GM12865 (cell line): ENCODE results near the gene TBL1X.
"Not testable (repeated sequence)": the region's sequence is repeated elsewhere in the genome, so short reads cannot be mapped to it uniquely, and the experiment has no call there.

Source experiments
- DNase-seq: peaks from one replicate; pipeline ENCODE4 v3.0.0; 2010; ENCODE audit warnings: low read depth
- H3K4me3 ChIP-seq: 2 replicates; pipeline ENCODE4 v1.5.1; 2011; ENCODE audit warnings: mild to moderate bottlenecking, low read depth, low read length, control low read depth
- TF ChIP-seq, protein P1 (sequence below): IDR thresholded peaks from 2 replicates; pipeline ENCODE4 v1.5.1; 2011; ENCODE audit warnings: low read length, control low read depth, low read depth, inconsistent platforms; ENCODE audit not compliant: insufficient read depth; ENCODE audit errors: missing control alignments

The TBL1X gene

DNA sequence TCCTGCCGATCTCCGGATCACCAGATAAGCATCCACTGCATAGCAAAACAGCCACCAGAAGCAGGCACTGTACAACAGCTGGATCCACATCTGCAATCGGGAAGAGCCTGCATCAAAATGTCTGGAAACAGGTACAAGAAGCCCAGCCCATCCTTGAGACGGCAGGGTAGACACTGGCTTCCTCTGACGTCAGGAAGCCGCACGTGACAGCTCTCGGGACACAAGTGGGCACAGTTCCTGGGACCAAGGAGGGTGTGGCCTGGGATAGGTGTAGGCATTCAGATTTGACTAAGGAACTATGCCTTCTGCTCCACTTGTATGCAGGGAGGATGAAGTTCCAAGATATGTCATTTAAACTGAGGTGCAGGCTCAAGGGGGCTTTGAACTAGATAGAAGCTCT, 294.5 kb downstream of the TBL1X start:
- no peak for DNase-seq
- TF ChIP-seq, protein P1, sequence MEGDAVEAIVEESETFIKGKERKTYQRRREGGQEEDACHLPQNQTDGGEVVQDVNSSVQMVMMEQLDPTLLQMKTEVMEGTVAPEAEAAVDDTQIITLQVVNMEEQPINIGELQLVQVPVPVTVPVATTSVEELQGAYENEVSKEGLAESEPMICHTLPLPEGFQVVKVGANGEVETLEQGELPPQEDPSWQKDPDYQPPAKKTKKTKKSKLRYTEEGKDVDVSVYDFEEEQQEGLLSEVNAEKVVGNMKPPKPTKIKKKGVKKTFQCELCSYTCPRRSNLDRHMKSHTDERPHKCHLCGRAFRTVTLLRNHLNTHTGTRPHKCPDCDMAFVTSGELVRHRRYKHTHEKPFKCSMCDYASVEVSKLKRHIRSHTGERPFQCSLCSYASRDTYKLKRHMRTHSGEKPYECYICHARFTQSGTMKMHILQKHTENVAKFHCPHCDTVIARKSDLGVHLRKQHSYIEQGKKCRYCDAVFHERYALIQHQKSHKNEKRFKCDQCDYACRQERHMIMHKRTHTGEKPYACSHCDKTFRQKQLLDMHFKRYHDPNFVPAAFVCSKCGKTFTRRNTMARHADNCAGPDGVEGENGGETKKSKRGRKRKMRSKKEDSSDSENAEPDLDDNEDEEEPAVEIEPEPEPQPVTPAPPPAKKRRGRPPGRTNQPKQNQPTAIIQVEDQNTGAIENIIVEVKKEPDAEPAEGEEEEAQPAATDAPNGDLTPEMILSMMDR: no peak
- no peak overlapping the region for H3K4me3 ChIP-seq

DNA sequence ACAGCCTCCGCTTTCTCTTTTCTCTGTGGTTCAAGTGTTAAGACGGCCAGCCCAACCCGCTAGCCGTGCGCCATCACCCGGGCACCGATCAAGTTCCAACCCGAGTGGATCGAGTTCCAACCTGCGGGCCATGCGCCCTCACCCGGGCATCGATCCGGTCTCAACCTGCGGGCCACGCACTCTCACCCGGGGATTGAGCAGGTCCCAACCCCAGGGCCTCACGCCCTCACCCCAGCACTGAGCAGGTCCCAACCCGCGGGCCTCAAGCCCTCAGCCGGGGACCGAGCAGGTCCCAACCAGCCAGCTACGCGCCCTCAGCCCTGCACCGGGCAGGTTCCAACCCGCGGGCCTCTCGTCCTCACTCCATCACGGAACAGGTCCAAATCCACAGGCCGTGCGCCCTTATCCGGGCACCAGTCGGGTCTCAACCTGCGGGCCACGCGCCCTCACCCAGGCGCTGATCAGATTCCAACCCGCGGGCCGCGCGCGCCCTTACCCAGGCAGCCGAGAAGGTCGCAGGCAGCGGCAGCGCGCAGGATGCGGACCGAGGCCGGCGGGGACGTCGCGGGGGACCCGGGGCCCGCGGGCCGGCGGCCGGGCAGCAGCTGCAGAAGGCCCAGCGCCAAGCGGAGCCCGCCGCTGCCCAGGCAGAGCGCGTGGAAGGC, 300.3 kb downstream of the TBL1X start:
- TF ChIP-seq, protein P1: no peak
- H3K4me3 ChIP-seq: no peak overlapping the region
- no peak for DNase-seq

DNA sequence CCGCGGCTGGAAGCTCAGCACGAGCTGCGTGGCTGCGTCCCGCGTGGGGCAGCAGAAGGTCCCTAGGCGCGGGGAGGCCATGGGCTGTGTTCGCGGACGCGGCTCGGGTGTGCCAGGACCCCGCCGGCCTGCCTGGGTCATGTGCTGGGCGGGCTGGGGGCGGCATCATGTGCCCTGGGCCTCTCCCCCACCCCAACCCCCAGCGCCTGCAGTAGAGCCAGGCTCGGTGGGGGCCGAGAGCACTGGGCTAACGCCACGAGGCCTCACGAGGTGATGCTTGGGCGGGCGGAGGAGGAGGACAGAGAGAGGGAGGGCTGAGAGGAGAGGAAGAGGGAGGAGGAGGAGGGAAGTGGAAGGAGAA, 300.9 kb downstream of the TBL1X start, which contains the start of gene GPR143:
TSS of gene GPR143 (minus strand) at position 111 of the 361 bp plus-strand sequence. CDS start at position 81, 30 bp downstream.
- TF ChIP-seq, protein P1: no peak
- DNase-seq: no peak
- no peak within 1 kb of the TSS for H3K4me3 ChIP-seq

DNA sequence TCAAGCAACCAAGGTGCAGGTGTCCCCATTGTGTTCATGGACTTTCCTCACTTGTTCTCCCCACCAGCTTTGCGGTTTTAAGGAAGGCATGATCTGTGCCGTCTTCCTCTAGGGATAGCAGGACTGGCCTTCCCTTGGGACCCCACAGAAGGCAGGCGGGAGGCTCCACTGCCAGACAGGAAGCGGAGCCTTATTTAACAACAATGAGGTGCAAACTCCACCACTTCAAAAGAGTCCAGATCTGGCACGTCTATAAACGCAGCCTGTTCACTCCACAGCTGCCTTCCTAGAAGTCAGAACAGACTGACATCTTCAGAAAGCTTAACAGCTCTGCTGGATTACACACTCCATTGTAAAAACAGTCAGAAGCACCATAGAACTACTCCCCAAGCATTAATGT, 302.5 kb downstream of the TBL1X start:
- DNase-seq: no peak
- no peak overlapping the region for H3K4me3 ChIP-seq
- TF ChIP-seq, protein P1: no peak

DNA sequence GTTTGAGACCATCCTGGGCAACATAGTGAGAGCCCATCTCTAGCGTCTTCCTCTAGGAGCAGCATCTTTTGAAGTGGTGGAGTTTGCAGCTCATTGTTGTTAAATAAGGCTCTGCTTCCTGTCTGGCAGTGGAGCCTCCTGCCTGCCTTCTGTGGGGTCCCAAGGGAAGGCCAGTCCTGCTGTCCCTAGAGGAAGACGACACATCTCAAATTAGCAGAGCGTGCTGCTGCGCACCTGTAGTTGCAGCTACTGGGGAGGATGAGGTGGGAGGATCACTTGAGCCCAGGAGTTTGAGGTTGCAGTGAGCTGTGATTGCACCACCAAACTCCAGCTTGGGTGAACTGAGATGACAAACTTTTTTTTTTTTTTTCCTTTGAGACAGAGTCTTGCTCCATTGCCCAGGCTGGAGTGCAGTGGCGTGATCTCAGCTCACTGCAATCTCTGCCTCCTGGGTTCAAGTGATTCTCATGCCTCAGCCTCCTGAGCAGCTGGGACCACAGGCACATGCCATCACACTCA, 303.5 kb downstream of the TBL1X start:
- not testable (repeated sequence) for H3K4me3 ChIP-seq

DNA sequence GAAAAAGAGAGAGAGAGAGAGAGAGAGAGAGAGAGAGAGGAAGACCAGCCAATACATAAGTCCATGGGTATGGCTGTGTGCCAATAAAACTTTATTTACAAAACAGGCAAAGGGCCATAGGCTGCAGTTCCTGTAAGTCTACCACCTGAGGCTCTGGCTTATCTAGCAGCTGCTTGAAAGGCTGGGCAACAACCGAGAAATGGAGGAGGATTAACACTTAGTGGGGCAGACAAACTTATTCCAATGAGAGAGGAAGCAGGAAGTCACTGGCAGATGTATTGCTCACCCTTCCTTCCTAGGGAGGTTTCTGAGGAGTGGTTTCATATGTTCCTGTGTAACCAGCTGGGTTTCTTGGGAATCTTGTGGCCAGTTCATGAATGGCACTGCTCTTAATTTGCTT, 305.5 kb downstream of the TBL1X start:
- TF ChIP-seq, protein P1: no peak
- no peak overlapping the region for H3K4me3 ChIP-seq
- no peak for DNase-seq

More for the DNA sequence above, 303.5 kb downstream of the TBL1X start:
- not testable (repeated sequence) for DNase-seq

DNA sequence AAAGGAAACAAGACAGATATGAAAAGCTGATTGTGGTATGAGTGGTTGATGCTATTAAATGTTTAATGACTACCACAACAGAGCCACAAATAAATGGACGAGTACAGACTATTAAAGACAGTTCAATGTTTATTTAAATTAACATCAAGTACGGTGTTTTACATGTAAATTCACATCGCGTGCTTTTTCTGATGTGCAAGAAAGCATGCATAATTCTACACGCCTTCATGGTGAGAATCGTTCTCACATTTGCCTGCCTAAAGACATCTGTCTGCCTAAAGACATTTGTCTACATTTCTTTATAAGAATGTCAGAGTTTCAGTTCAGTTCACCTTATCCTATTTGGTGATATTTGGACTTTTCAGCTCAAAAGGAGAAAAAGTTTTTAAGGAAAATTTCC, 308.1 kb downstream of the TBL1X start:
- no peak for DNase-seq
- TF ChIP-seq, protein P1: no peak
- H3K4me3 ChIP-seq: no peak overlapping the region
